ENCODE measurements around the gene CHST3. TPM values are rescaled to one million over a fixed set of nuclear protein-coding genes. Genes with fewer than 3 reads are reported as not detected.

Gene CHST3
- total and polyA plus RNA-seq, 10 of the 15 experiments (the other 5 are each of a cell fraction or from before 2014, with no cell fraction given): 0.03 to 0.50 (median 0.05) TPM; not detected in 2

DNA sequence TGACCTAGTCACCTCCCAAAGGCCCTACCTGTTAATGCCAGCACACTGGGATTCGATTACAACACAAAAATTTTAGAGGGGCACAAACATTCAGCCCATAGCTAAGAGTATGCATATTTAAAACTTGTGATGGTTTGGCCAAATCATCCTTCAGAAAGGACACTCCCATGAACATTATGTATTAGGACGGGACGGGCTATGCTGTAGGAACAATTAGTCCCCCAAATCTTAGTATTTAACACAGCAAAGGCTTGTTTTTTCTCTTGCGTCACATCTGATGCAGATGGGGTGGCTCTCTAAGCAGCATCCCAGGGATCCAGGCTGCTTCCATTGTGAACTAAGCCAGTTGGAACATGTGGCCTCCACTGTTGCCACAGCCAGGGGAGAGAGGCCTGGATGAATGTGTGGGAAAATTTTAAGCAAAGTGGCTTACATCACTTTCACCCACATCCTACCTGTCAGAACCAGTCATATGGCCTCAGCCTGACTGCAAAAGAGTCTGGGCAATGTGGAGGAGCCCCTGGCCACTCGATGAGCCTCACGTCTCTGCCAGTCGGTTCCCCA is 26.6 kb downstream of the CHST3 start:
- H3K4me1 ChIP-seq (ENCODE audit: control insufficient read depth, insufficient read depth, low read length): peaks cover 4% of the 10 kb centered on the region
- no peaks in the 10 kb centered on the region for H3K79me2 ChIP-seq (ENCODE audit: control insufficient read depth, insufficient read depth, low read length)
- ATAC-seq (no peak), FAIRE-seq (no peak), DNase-seq (ENCODE audit: low read depth, low spot score) (no peak)
- H3K4me2 ChIP-seq (ENCODE audit: control insufficient read depth, insufficient read depth): no peak overlapping the region
- POLR2A ChIA-PET: no interaction called here
- H3K4me3 ChIP-seq: no peak overlapping the region
- RAD21 ChIA-PET (ENCODE audit: unreplicated experiment): no interaction called here
- no peak overlapping the region for H3K9ac ChIP-seq (ENCODE audit: control insufficient read depth, insufficient read depth, low read length)
- CTCF ChIA-PET: no interaction called here
- SMC1A ChIA-PET (ENCODE audit: uncharacterized antibody, unreplicated experiment): interaction anchor here (1.4 kb wide), 1 partner anchor 10 kb away, joined by 3 read pairs; no protein-coding TSS in a partner anchor
- WGBS (ENCODE audit: insufficient coverage, insufficient replicate concordance, low lambda C conversion rate, missing lambda C conversion rate): 53% methylated on average over 7 of the region's 7 CpGs
- no peaks in the 10 kb centered on the region for H3K36me3 ChIP-seq (ENCODE audit: control insufficient read depth in 2 of 2, insufficient read depth in 2 of 2, low read length in 1 of 2)
- intact Hi-C loops (cut with micrococcal nuclease; ENCODE audit: unreplicated experiment) (no loop called here), in situ Hi-C loops (cut with MboI) (no loop called here)
- TF ChIP-seq SIX5 (IDR thresholded peaks at IDR 0.05; ENCODE audit: low read depth, low read length, severe bottlenecking) (no peak), ETV6 (conservative IDR thresholded peaks at IDR 0.05 in 1 of 2, IDR thresholded peaks at IDR 0.05 in 1 of 2; ENCODE audit: borderline replicate concordance in 1 of 2, low read depth in 1 of 2) (no peak), MYC (IDR thresholded peaks at IDR 0.05; ENCODE audit: insufficient read depth, insufficient read length, insufficient replicate concordance, low read length, severe bottlenecking) (no peak), NFYA (IDR thresholded peaks at IDR 0.05; ENCODE audit: borderline replicate concordance, low read depth, low read length) (no peak), YBX1 (IDR thresholded peaks at IDR 0.05) (no peak), ASH2L (IDR thresholded peaks at IDR 0.05; ENCODE audit: borderline replicate concordance, low read depth) (no peak), PBX3 (IDR thresholded peaks at IDR 0.05; ENCODE audit: insufficient replicate concordance, low read depth, low read length) (no peak), CHD4 (IDR thresholded peaks at IDR 0.05) (no peak), ZNF622 (IDR thresholded peaks at IDR 0.05) (no peak), SP1 (IDR thresholded peaks at IDR 0.05; ENCODE audit: low read depth, low read length) (no peak), SMAD1 (IDR thresholded peaks at IDR 0.05; ENCODE audit: low read depth, partially characterized antibody) (no peak), CEBPB (IDR thresholded peaks at IDR 0.05; ENCODE audit: borderline replicate concordance in 1 of 2, low read depth in 2 of 2, low read length in 2 of 2) (no peak), POU2F2 (IDR thresholded peaks at IDR 0.05; ENCODE audit: borderline replicate concordance, low read depth, low read length) (no peak)
- TF ChIP-seq, protein P1, sequence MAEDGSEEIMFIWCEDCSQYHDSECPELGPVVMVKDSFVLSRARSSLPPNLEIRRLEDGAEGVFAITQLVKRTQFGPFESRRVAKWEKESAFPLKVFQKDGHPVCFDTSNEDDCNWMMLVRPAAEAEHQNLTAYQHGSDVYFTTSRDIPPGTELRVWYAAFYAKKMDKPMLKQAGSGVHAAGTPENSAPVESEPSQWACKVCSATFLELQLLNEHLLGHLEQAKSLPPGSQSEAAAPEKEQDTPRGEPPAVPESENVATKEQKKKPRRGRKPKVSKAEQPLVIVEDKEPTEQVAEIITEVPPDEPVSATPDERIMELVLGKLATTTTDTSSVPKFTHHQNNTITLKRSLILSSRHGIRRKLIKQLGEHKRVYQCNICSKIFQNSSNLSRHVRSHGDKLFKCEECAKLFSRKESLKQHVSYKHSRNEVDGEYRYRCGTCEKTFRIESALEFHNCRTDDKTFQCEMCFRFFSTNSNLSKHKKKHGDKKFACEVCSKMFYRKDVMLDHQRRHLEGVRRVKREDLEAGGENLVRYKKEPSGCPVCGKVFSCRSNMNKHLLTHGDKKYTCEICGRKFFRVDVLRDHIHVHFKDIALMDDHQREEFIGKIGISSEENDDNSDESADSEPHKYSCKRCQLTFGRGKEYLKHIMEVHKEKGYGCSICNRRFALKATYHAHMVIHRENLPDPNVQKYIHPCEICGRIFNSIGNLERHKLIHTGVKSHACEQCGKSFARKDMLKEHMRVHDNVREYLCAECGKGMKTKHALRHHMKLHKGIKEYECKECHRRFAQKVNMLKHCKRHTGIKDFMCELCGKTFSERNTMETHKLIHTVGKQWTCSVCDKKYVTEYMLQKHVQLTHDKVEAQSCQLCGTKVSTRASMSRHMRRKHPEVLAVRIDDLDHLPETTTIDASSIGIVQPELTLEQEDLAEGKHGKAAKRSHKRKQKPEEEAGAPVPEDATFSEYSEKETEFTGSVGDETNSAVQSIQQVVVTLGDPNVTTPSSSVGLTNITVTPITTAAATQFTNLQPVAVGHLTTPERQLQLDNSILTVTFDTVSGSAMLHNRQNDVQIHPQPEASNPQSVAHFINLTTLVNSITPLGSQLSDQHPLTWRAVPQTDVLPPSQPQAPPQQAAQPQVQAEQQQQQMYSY (CRISPR knock-in tag; IDR thresholded peaks at IDR 0.05): no peak
- H2AFZ ChIP-seq (ENCODE audit: control insufficient read depth, low read depth, low read length): no peak overlapping the region
- H3K9me3 ChIP-seq (replicated peaks; ENCODE audit: control insufficient read depth, insufficient read depth, low read length): no peaks in the 10 kb centered on the region
- no peaks in the 10 kb centered on the region for H3K27me3 ChIP-seq (replicated peaks in 1 of 2; ENCODE audit: control insufficient read depth in 2 of 2, insufficient read depth in 2 of 2, low read length in 1 of 2)
- H3K27ac ChIP-seq (ENCODE audit: control insufficient read depth, insufficient read depth): no peak overlapping the region
- no TSS peak for BruUV-seq (replicated peaks)
- no peaks in the 10 kb centered on the region for H4K20me1 ChIP-seq (ENCODE audit: control insufficient read depth, insufficient read depth)

All from GM12878 (cell line).